ENCODE data around the gene CCN5.

The CCN5 gene

DNA sequence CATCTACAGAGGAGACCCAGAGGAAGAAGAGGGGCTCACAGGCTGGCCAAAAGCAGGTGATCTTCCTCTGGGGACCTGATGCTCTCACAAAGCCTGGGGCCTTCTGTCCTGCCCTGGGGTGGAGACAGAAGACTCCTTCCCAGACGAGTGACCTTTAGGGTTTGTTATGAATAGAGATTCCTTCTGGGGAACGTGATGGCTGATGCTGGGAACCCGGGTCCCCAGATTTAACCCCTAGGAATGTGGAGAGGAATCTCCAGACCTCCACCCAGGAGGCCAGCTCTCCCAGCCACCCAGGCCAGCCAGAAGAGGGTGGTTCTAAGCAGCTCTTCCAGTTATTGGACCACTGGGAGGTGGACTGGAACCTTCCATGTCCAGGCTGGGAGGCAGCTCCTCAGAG, 16.8 kb upstream of the CCN5 start:
- DNase-seq (ENCODE audit: low read depth in 1 of 2, low spot score in 1 of 2): no peak
- H3K27ac ChIP-seq (replicated peaks): no peak overlapping the region
- TF ChIP-seq, protein P1, sequence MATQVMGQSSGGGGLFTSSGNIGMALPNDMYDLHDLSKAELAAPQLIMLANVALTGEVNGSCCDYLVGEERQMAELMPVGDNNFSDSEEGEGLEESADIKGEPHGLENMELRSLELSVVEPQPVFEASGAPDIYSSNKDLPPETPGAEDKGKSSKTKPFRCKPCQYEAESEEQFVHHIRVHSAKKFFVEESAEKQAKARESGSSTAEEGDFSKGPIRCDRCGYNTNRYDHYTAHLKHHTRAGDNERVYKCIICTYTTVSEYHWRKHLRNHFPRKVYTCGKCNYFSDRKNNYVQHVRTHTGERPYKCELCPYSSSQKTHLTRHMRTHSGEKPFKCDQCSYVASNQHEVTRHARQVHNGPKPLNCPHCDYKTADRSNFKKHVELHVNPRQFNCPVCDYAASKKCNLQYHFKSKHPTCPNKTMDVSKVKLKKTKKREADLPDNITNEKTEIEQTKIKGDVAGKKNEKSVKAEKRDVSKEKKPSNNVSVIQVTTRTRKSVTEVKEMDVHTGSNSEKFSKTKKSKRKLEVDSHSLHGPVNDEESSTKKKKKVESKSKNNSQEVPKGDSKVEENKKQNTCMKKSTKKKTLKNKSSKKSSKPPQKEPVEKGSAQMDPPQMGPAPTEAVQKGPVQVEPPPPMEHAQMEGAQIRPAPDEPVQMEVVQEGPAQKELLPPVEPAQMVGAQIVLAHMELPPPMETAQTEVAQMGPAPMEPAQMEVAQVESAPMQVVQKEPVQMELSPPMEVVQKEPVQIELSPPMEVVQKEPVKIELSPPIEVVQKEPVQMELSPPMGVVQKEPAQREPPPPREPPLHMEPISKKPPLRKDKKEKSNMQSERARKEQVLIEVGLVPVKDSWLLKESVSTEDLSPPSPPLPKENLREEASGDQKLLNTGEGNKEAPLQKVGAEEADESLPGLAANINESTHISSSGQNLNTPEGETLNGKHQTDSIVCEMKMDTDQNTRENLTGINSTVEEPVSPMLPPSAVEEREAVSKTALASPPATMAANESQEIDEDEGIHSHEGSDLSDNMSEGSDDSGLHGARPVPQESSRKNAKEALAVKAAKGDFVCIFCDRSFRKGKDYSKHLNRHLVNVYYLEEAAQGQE (IDR thresholded peaks at IDR 0.05; ENCODE audit: insufficient replicate concordance, low read depth): no peak
- TF ChIP-seq, protein P2, sequence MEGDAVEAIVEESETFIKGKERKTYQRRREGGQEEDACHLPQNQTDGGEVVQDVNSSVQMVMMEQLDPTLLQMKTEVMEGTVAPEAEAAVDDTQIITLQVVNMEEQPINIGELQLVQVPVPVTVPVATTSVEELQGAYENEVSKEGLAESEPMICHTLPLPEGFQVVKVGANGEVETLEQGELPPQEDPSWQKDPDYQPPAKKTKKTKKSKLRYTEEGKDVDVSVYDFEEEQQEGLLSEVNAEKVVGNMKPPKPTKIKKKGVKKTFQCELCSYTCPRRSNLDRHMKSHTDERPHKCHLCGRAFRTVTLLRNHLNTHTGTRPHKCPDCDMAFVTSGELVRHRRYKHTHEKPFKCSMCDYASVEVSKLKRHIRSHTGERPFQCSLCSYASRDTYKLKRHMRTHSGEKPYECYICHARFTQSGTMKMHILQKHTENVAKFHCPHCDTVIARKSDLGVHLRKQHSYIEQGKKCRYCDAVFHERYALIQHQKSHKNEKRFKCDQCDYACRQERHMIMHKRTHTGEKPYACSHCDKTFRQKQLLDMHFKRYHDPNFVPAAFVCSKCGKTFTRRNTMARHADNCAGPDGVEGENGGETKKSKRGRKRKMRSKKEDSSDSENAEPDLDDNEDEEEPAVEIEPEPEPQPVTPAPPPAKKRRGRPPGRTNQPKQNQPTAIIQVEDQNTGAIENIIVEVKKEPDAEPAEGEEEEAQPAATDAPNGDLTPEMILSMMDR (IDR thresholded peaks at IDR 0.05; ENCODE audit: insufficient read depth, low read length): no peak
- TF ChIP-seq GABPA (IDR thresholded peaks at IDR 0.05; ENCODE audit: low read depth) (no peak), SPI1 (IDR thresholded peaks at IDR 0.05; ENCODE audit: borderline replicate concordance, low read depth) (no peak), POLR2AphosphoS5 (IDR thresholded peaks at IDR 0.05; ENCODE audit: low read depth) (no peak)
- H3K27me3 ChIP-seq (ENCODE audit: insufficient read depth, poor library complexity, severe bottlenecking): no peaks in the 10 kb centered on the region
- no peak overlapping the region for H3K4me3 ChIP-seq (replicated peaks; ENCODE audit: insufficient read depth, low read length)

DNA sequence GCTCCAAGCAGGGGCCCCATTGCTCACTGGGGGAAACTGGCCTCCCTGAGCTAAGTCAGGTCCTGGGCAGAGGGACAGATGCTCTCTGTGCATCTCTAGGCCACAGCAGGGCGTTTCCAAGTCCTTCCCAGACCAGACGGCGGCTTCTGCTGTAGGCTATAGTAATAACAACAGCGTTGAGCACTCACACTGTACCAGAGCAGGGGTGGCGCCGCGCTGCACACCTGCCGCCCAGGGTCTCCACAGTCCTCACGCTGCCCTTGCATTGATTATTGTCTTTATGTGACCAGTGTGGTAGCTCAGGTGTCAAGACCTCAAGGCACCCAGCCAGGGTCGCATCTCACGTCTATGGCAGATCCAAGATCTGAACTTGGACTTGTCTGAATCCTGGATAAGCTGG, 14.9 kb upstream of the CCN5 start:
- Histone ChIP-seq H3K27me3 (ENCODE audit: insufficient read depth, poor library complexity, severe bottlenecking) (no peaks in the 10 kb centered on the region), H3K4me3 (replicated peaks; ENCODE audit: insufficient read depth, low read length) (no peak overlapping the region), H3K27ac (replicated peaks) (no peak overlapping the region)
- TF ChIP-seq GABPA (IDR thresholded peaks at IDR 0.05; ENCODE audit: low read depth) (no peak), POLR2AphosphoS5 (IDR thresholded peaks at IDR 0.05; ENCODE audit: low read depth) (no peak), SPI1 (IDR thresholded peaks at IDR 0.05; ENCODE audit: borderline replicate concordance, low read depth) (no peak)
- TF ChIP-seq, protein P2 (IDR thresholded peaks at IDR 0.05; ENCODE audit: insufficient read depth, low read length): no peak
- TF ChIP-seq, protein P1 (IDR thresholded peaks at IDR 0.05; ENCODE audit: insufficient replicate concordance, low read depth): no peak
- DNase-seq (ENCODE audit: low read depth in 1 of 2, low spot score in 1 of 2): no peak

DNA sequence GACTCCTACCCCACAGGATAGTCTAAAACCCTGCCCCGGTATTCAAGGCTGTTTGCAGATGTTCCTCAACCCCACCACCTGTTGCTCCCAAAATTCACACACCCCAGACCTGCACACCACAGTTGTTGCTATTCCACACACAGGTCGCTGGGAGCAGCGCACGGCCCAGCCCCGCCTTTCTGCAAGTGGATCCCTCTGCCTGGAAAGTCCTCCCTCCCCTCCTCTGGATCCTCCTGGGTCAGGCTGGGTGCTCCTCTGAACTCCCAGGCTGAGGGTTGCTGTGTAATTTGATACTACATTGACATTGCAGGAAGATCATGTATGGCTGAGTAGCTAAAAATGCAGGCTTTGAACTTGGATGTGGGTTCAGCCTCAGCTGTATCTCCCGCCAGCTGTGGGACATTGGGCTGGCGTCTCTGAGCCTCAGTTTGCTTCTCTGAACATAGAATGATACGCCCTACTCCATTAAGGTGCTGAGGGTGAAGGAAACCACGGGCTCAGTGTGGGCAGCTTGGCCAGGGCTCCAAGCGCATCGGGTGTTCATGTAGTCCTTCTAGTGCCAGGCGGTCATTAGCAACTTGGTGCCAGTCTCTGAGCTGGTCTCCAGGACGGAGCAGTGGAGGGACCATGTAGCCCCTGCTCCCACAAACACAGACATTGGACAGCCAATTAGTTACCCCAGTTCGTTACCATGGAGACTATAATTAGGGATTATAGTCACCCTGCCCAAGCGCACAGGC, 13.9 kb upstream of the CCN5 start:
- no peak for DNase-seq (ENCODE audit: low read depth in 1 of 2, low spot score in 1 of 2)
- Histone ChIP-seq H3K27me3 (ENCODE audit: insufficient read depth, poor library complexity, severe bottlenecking) (no peaks in the 10 kb centered on the region), H3K27ac (replicated peaks) (no peak overlapping the region), H3K4me3 (replicated peaks; ENCODE audit: insufficient read depth, low read length) (no peak overlapping the region)
- TF ChIP-seq, protein P1 (IDR thresholded peaks at IDR 0.05; ENCODE audit: insufficient replicate concordance, low read depth): no peak
- no peak for TF ChIP-seq GABPA (IDR thresholded peaks at IDR 0.05; ENCODE audit: low read depth)
- TF ChIP-seq POLR2AphosphoS5 (IDR thresholded peaks at IDR 0.05; ENCODE audit: low read depth): no peak
- TF ChIP-seq SPI1 (IDR thresholded peaks at IDR 0.05; ENCODE audit: borderline replicate concordance, low read depth): no peak
- TF ChIP-seq, protein P2 (IDR thresholded peaks at IDR 0.05; ENCODE audit: insufficient read depth, low read length): no peak

Data from HL-60 (cell line).